Neural progenitor cell (in vitro differentiated cells): ENCODE results near the gene C9orf57. TPM values are rescaled to one million over a fixed set of nuclear protein-coding genes. Genes with fewer than 3 reads are reported as not detected.
"Not testable (repeated sequence)": the region's sequence is repeated elsewhere in the genome, so short reads cannot be mapped to it uniquely, and the experiment has no call there.

Source experiments
- DNase-seq: peaks from one replicate; pipeline ENCODE4 v3.0.0-alpha.2; 2016; ENCODE audit warnings: low spot score
- H2AFZ ChIP-seq: fragments of 200-600 bp; sonication (generic); replicated peaks from 2 replicates; pipeline ENCODE4 v1.6.1; 2016; ENCODE audit warnings: antibody characterized with exemption
- H3F3A ChIP-seq: fragments of 200-600 bp; sonication (generic); 2 replicates; pipeline ENCODE4 v1.6.1; 2016; ENCODE audit warnings: antibody characterized with exemption, low read depth
- H3K27ac ChIP-seq: fragments of 200-600 bp; sonication (generic); 2 replicates; pipeline ENCODE4 v1.5.1; 2016; ENCODE audit warnings: mild to moderate bottlenecking
- H3K27me3 ChIP-seq: fragments of 200-600 bp; sonication (generic); 2 replicates; pipeline ENCODE4 v1.6.1; 2016; ENCODE audit warnings: mild to moderate bottlenecking, moderate library complexity
- H3K36me3 ChIP-seq: fragments of 200-600 bp; sonication (generic); 2 replicates; pipeline ENCODE4 v1.5.1; 2016
- H3K4me1 ChIP-seq: fragments of 200-600 bp; sonication (generic); 2 replicates; pipeline ENCODE4 v1.6.1; 2016; ENCODE audit warnings: mixed run types
- H3K4me2 ChIP-seq: fragments of 200-600 bp; sonication (generic); 2 replicates; pipeline ENCODE4 v1.6.1; 2016
- H3K4me3 ChIP-seq: fragments of 200-600 bp; sonication (generic); 2 replicates; pipeline ENCODE4 v1.5.1; 2016
- H3K79me2 ChIP-seq: fragments of 200-600 bp; sonication (generic); 2 replicates; pipeline ENCODE4 v1.6.1; 2016; ENCODE audit warnings: low read depth
- H3K9ac ChIP-seq: fragments of 200-600 bp; sonication (generic); 2 replicates; pipeline ENCODE4 v1.6.1; 2016
- H3K9me3 ChIP-seq: fragments of 200-600 bp; sonication (generic); 2 replicates; pipeline ENCODE4 v1.5.1; 2016; ENCODE audit warnings: low read depth
- H4K20me1 ChIP-seq: fragments of 200-600 bp; sonication (generic); 2 replicates; pipeline ENCODE4 v1.6.1; 2016; ENCODE audit warnings: low read depth
- H3K27ac Mint-ChIP-seq: 3 replicates; pipeline ENCODE4 v1.8.0; 2021; ENCODE audit warnings: mixed read lengths
- H3K27me3 Mint-ChIP-seq: 2 replicates; pipeline ENCODE4 v1.8.0; 2022; ENCODE audit warnings: low read depth, mild to moderate bottlenecking, inconsistent platforms, moderate library complexity, mixed read lengths; ENCODE audit not compliant: insufficient read depth
- H3K36me3 Mint-ChIP-seq: 3 replicates; pipeline ENCODE4 v1.8.0; 2021; ENCODE audit warnings: mixed read lengths
- H3K4me1 Mint-ChIP-seq: 3 replicates; pipeline ENCODE4 v1.8.0; 2021; ENCODE audit warnings: mixed read lengths
- H3K4me3 Mint-ChIP-seq: 3 replicates; pipeline ENCODE4 v1.8.0; 2021; ENCODE audit warnings: mild to moderate bottlenecking, moderate library complexity, mixed read lengths
- H3K9me3 Mint-ChIP-seq: 3 replicates; pipeline ENCODE4 v1.8.0; 2020; ENCODE audit warnings: mixed read lengths
- EZH2 ChIP-seq: fragments of 200-600 bp; sonication (generic); IDR thresholded peaks from 2 replicates; pipeline ENCODE4 v1.6.1; 2017; ENCODE audit warnings: antibody characterized with exemption, mild to moderate bottlenecking, moderate library complexity
- EZH2phosphoT487 ChIP-seq: fragments of 200-600 bp; sonication (generic); IDR thresholded peaks from 2 replicates; pipeline ENCODE4 v1.6.1; 2017; ENCODE audit warnings: antibody characterized with exemption
- total RNA-seq: library from RNA; depleted of rRNA; stranded (reverse); fragments of >200 nt; gene quantifications from 2 replicates; pipeline ENCODE4 v1.2.3, GENCODE V29; 2015; ENCODE audit warnings: low replicate concordance
- TF ChIP-seq, protein P1 (sequence below): fragments of 200-600 bp; sonication (generic); IDR thresholded peaks from 2 replicates; pipeline ENCODE4 v1.5.1; 2017; ENCODE audit warnings: antibody characterized with exemption, mild to moderate bottlenecking

Gene C9orf57
- total RNA-seq, 1 donor from 2014 or later, result not detected

DNA sequence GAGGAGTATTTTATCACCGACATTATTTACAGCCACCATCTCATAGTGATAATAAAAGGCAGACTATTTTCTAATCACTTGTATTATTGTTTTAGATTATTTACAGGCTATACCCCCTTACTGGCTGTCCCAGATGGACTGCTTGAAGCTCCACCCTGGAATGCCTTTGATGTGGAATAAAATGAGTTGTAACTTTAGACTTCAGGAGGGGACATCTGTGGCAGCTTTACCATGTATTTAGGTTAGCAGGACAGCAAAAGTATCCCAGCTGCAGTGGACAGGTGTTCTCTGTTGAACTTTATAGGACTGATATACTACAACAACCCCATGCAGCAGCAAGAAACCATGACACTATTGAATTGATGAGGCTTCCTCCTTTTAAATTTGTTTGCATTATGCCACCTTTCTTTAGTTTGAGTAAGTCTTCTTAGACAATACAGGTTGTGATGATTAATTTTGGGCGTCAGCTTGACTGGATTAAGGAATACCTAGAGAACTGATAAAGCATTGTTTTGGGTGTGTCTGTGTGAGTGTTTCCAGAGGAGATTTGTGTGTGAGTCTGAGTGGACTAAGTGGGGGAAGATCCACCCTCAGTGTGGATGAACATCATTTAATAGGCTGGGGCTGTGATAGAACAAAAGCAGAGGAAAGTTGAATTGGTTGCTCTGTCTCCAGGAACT is 29.2 kb upstream of the C9orf57 start:
- Mint-ChIP-seq H3K4me3 (no peak overlapping the region), H3K4me1 (no peaks in the 10 kb centered on the region), H3K27ac (no peak overlapping the region), H3K9me3 (no peaks in the 10 kb centered on the region), H3K27me3 (peaks cover 2% of the 10 kb centered on the region), H3K36me3 (no peaks in the 10 kb centered on the region)
- no peak overlapping the region for H3K4me3 ChIP-seq
- H3K9ac ChIP-seq, result no peak overlapping the region
- no peak overlapping the region for H3K4me2 ChIP-seq
- H3K79me2 ChIP-seq, result no peaks in the 10 kb centered on the region
- H4K20me1 ChIP-seq, result no peaks in the 10 kb centered on the region
- H3K27me3 ChIP-seq, result no peaks in the 10 kb centered on the region
- H3F3A ChIP-seq, result no peaks in the 10 kb centered on the region
- H3K36me3 ChIP-seq, result no peaks in the 10 kb centered on the region
- H3K9me3 ChIP-seq, result no peaks in the 10 kb centered on the region
- H2AFZ ChIP-seq, result no peak overlapping the region
- H3K27ac ChIP-seq, result no peak overlapping the region
- no peak for TF ChIP-seq EZH2phosphoT487
- TF ChIP-seq, protein P1, sequence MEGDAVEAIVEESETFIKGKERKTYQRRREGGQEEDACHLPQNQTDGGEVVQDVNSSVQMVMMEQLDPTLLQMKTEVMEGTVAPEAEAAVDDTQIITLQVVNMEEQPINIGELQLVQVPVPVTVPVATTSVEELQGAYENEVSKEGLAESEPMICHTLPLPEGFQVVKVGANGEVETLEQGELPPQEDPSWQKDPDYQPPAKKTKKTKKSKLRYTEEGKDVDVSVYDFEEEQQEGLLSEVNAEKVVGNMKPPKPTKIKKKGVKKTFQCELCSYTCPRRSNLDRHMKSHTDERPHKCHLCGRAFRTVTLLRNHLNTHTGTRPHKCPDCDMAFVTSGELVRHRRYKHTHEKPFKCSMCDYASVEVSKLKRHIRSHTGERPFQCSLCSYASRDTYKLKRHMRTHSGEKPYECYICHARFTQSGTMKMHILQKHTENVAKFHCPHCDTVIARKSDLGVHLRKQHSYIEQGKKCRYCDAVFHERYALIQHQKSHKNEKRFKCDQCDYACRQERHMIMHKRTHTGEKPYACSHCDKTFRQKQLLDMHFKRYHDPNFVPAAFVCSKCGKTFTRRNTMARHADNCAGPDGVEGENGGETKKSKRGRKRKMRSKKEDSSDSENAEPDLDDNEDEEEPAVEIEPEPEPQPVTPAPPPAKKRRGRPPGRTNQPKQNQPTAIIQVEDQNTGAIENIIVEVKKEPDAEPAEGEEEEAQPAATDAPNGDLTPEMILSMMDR, result no peak
- H3K4me1 ChIP-seq, result no peaks in the 10 kb centered on the region
- no peak for DNase-seq

DNA sequence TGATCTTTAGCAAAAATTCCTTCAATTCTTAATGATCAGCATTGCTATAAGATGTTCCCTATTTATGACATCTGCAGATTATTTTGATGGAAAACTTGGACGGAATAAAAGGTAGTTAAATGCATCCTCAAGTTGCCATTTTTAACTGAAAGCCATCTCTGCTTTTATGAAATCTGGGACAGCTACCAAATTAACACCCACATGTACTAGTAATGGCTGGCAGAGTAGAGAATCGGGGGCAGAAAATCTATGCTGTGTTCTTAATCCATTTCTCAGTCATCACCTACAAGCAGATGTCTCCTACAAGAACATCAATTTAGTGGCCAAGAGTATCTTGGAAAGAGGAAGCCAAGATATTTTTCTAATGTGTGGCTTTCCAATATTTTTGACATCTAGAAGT is 22.1 kb upstream of the C9orf57 start:
- H3K36me3 ChIP-seq, result no peaks in the 10 kb centered on the region
- Mint-ChIP-seq H3K4me3 (no peak overlapping the region), H3K4me1 (no peaks in the 10 kb centered on the region), H3K27ac (no peak overlapping the region), H3K27me3 (peaks cover 2% of the 10 kb centered on the region), H3K9me3 (peaks cover 4% of the 10 kb centered on the region), H3K36me3 (no peaks in the 10 kb centered on the region)
- no peaks in the 10 kb centered on the region for H3K27me3 ChIP-seq
- H3K27ac ChIP-seq, result no peak overlapping the region
- H3F3A ChIP-seq, result no peaks in the 10 kb centered on the region
- H2AFZ ChIP-seq, result no peak overlapping the region
- no peaks in the 10 kb centered on the region for H3K79me2 ChIP-seq
- no peak for DNase-seq
- no peaks in the 10 kb centered on the region for H3K9me3 ChIP-seq
- H4K20me1 ChIP-seq, result no peaks in the 10 kb centered on the region
- H3K4me3 ChIP-seq, result no peak overlapping the region
- no peak overlapping the region for H3K9ac ChIP-seq
- no peaks in the 10 kb centered on the region for H3K4me1 ChIP-seq
- TF ChIP-seq EZH2, result no peak
- TF ChIP-seq, protein P1, result no peak
- TF ChIP-seq EZH2phosphoT487, result no peak
- no peak overlapping the region for H3K4me2 ChIP-seq

DNA sequence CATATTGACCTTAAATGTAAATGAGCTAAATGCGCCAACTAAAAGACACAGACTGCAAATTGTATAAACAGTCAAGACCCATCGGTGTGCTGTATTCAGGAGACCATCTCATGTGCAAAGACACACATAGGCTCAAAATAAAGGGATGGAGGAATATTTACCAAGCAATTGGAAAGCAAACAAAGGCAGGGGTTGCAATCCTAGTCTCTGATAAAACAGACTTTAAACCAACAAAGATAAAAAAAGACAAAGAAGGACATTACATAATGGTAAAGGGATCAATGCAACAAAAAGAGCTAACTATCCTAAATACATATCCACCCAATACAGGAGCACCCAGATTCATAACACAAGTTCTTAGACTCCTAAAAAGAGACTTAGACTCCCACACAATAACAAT is 14.3 kb upstream of the C9orf57 start:
- H3K4me1 Mint-ChIP-seq, H4K20me1 ChIP-seq, DNase-seq, H3K4me2 ChIP-seq, H3K27ac ChIP-seq, H3K27ac Mint-ChIP-seq, H3F3A ChIP-seq, H3K27me3 ChIP-seq, H3K36me3 ChIP-seq, H3K4me3 Mint-ChIP-seq, H3K4me1 ChIP-seq, H3K4me3 ChIP-seq, H3K79me2 ChIP-seq, H3K9ac ChIP-seq, H3K36me3 Mint-ChIP-seq, H3K27me3 Mint-ChIP-seq, H2AFZ ChIP-seq, H3K9me3 ChIP-seq: not testable (repeated sequence)
- peaks cover 12% of the 10 kb centered on the region for H3K9me3 Mint-ChIP-seq

DNA sequence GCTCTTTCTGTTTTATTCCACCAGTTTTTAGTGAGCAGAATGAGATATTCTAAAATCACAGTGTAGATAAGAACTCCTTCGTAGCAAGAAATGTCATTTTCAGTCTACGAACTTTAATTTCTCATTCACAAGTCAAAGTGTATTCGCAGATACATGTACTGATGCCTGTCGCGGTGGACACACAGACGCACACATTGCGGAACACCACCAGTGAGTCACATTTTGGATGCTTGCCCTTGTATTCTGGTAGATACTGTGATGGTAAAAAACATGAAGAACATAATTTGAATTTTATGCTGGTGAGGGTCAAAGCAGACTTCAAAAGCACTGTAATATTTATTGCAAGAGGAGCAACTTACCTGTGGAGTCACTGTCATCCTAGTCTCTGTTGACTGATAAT is 4.7 kb upstream of the C9orf57 start:
- Histone ChIP-seq H3K36me3 (no peaks in the 10 kb centered on the region), H3K27ac (no peak overlapping the region), H3K79me2 (no peaks in the 10 kb centered on the region), H3K4me3 (no peak overlapping the region), H3K4me1 (no peaks in the 10 kb centered on the region), H3K9ac (no peak overlapping the region), H3K27me3 (no peaks in the 10 kb centered on the region), H3F3A (no peaks in the 10 kb centered on the region), H2AFZ (no peak overlapping the region), H3K9me3 (no peaks in the 10 kb centered on the region), H3K4me2 (no peak overlapping the region), H4K20me1 (no peaks in the 10 kb centered on the region)
- Mint-ChIP-seq H3K27me3 (peaks cover 2% of the 10 kb centered on the region), H3K9me3 (no peaks in the 10 kb centered on the region), H3K4me3 (no peak overlapping the region), H3K27ac (no peak overlapping the region), H3K4me1 (no peaks in the 10 kb centered on the region), H3K36me3 (no peaks in the 10 kb centered on the region)
- no peak for DNase-seq
- TF ChIP-seq EZH2phosphoT487 (no peak), EZH2 (no peak)
- TF ChIP-seq, protein P1, result no peak
